ENCODE measurements around the gene FOXL2. TPM values are rescaled to one million over a fixed set of nuclear protein-coding genes. Genes with fewer than 3 reads are reported as not detected.

FOXL2 gene
- 2.5 and 6.4 TPM in 2 replicates for total RNA-seq (2011; cell fraction: chromatin; rRNA removed; ENCODE audit: low replicate concordance)
- total RNA-seq (2011; cell fraction: nucleolus; rRNA removed) = 10.9 and 11.2 TPM in 2 replicates
- 6.1 and 6.2 TPM in 2 replicates for total RNA-seq (2011; cell fraction: nucleoplasm; rRNA removed)
- total RNA-seq (2014; rRNA removed) (10.8 and 13.3 TPM in 2 replicates), total RNA-seq (2014; rRNA removed; fragmentation: Illumina TruSeq; extraction: Trizol) (2.1 and 2.4 TPM in 2 replicates), total RNA-seq (2015; rRNA removed; fragmentation: Illumina TruSeq; extraction: Trizol) (4.1 and 4.6 TPM in 2 replicates), total RNA-seq (2021) (21.4 and 22.1 TPM in 2 replicates), polyA plus RNA-seq (2011; rRNA removed) (3.1 and 4.0 TPM in 2 replicates), polyA plus RNA-seq (2014; fragmentation: Illumina TruSeq; extraction: Trizol) (3.2 and 5.5 TPM in 2 replicates), polyA plus RNA-seq (2014; fragmentation: Nextera tagmentation; extraction: Ambion mirVana) (under 1 TPM; 0.27 to 0.29 TPM), polyA plus RNA-seq (2014; rRNA removed) (12.6 and 14.3 TPM in 2 replicates), polyA minus RNA-seq (2011; rRNA and poly(A)+ RNA removed) (1.2 and 1.3 TPM in 2 replicates), Bru-seq, nascent RNA (percentile 80 among the genes with signal in this experiment), BruChase-seq, experiment 1, labeled RNA remaining after a 2-hour chase (percentile 78 among the genes with signal in this experiment), BruChase-seq, experiment 2, labeled RNA remaining after a 6-hour chase (percentile 80 among the genes with signal in this experiment)
- 4.2 and 18.5 TPM in 2 replicates for polyA plus RNA-seq (2011; cell fraction: cytosol; rRNA removed)
- 6.9 and 12.1 TPM in 2 replicates for polyA plus RNA-seq (2011; cell fraction: nucleus; rRNA removed)
- 8.2 and 9.7 TPM in 2 replicates for polyA plus RNA-seq (2012)
- 6.4 and 7.1 TPM in 2 replicates for polyA minus RNA-seq (2011; cell fraction: cytosol; rRNA and poly(A)+ RNA removed)
- 12.1 and 13.6 TPM in 2 replicates for polyA minus RNA-seq (2011; cell fraction: nucleus; rRNA and poly(A)+ RNA removed)
- long read RNA-seq, experiment 1, transcript FOXL2-201 (1 exons, 2,917 nt) = major isoform, 83 of 83 reads
- long read RNA-seq, experiment 1, partial matches to known transcripts = 0 of 83 reads
- long read RNA-seq, experiment 1, other reads (novel, unspliced or antisense) = 0 of 83 reads
- long read RNA-seq, experiment 2, transcript FOXL2-201 (1 exons, 2,917 nt) = major isoform, 19 of 19 reads
- long read RNA-seq, experiment 2, partial matches to known transcripts = 0 of 19 reads
- long read RNA-seq, experiment 2, other reads (novel, unspliced or antisense) = 0 of 19 reads
- long read RNA-seq, experiment 3, partial matches to known transcripts = 0 of 3 reads
- long read RNA-seq, experiment 3, other reads (novel, unspliced or antisense) = 0 of 3 reads

DNA sequence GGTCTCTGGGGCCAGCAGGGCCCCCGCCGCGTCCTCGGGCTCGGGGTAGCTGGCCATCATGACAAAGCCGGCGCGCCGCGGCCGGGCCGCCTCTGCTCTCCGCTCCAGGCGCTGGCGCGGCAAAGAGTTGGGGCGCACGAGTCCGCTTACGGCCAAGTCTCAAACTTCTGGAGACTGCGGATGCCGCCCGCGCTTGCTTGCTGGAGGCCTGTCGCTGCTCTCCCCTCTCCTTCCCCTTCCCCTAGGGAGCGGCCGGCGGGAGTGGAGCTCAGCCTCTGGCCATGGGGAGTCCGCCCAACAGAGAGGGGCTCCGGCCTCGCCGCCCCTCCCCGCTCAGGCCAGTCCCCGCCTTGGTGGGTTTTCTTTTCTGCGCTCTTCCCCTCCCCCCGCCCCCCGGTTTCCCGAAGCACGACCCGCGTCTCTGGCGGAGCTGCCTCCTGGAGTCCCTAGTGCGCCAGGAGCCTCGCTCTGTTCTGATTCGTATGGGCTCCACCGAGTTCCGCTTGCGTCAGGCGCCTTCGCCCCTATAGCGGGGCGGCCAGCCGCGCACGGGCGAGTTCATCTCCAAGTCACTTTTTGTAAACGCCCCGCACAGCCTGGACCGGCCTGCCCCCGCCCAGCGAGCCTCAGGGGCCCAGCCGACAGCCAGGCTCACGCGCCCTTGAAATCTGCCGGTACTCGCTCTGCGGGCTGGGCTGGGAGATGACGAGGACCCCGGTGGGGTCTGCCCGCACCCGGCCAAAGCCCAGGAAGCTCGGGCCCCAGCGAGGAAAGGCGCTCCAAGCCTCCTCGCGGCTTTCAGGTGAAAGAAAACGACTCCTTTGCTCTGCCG is at the start of gene FOXL2, which contains the start of gene FOXL2NB:
FOXL2 (minus strand) TSS at position 475 of the 832 bp plus-strand sequence; CDS start at position 60, 415 bp downstream.
FOXL2NB (plus strand) TSS at position 555 of the 832 bp plus-strand sequence; CDS start at position 703, 148 bp downstream.
- peak within 1 kb of the TSS; percentile 78 to 90 for H3K9ac ChIP-seq (ENCODE audit: insufficient read depth in 1 of 2, low read depth in 2 of 2, low read length in 2 of 2)
- peaks cover 18% of the 10 kb centered on the region; the same call in 2 of the 3 replicates for H3K36me3 ChIP-seq (ENCODE audit: control insufficient read depth, insufficient read depth, low read length)
- H3K79me2 ChIP-seq (ENCODE audit: control insufficient read depth, insufficient read depth, low read length) = peaks cover 62% of the 10 kb centered on the region
- ChIA-PET CTCF (ENCODE audit: low intra/inter-chr PET ratio) (interaction anchor here (0.6 to 1.4 kb wide), 4 partner anchors 11 to 382 kb away, joined by 3 to 4 read pairs (median 4); no protein-coding TSS in a partner anchor), POLR2A (interaction anchor here (0.5 to 1.5 kb wide), 9 partner anchors 11 to 597 kb away, joined by 3 to 7 read pairs (median 3); no protein-coding TSS in a partner anchor)
- no peaks in the 10 kb centered on the region for H3K27me3 ChIP-seq (ENCODE audit: control insufficient read depth in 2 of 2, insufficient read depth in 2 of 2, low read length in 2 of 2)
- TSS peak; percentile 42 for BruUV-seq (replicated peaks)
- 1% methylated on average over 60 of the region's 78 CpGs for WGBS (ENCODE audit: insufficient coverage, low coverage, missing lambda C conversion rate)
- H2AFZ ChIP-seq (ENCODE audit: low read depth, low read length) = peak within 1 kb of the TSS; percentile 94
- H4K20me1 ChIP-seq (replicated peaks; ENCODE audit: control insufficient read depth, insufficient read depth, low read length) = no peaks in the 10 kb centered on the region
- peak; percentile 83 for FAIRE-seq
- H3K4me3 ChIP-seq = peak within 1 kb of the TSS; percentile 62
- peak within 1 kb of the TSS; percentile 86 for H3K4me2 ChIP-seq (ENCODE audit: insufficient read depth, low read length)
- peak within 1 kb of the TSS; percentile 87 for H3K27ac ChIP-seq (ENCODE audit: extremely low read depth, low read depth, low read length)
- no peaks in the 10 kb centered on the region for H3K9me1 ChIP-seq (ENCODE audit: control insufficient read depth, insufficient read depth, low read length)
- H3K4me1 ChIP-seq (replicated peaks in 1 of 2; ENCODE audit: control insufficient read depth in 2 of 2, insufficient read depth in 2 of 2, low read length in 2 of 2) = peaks cover 16 to 50% of the 10 kb centered on the region in 2 experiments; a peak in 4 of 5 replicates
- H3K9me3 ChIP-seq (replicated peaks; ENCODE audit: control insufficient read depth, insufficient read depth, low read depth, low read length) = no peaks in the 10 kb centered on the region
- in situ Hi-C loops (cut with MboI) (loop anchor here (25.0 kb wide), 1 partner anchor 885 kb away; no protein-coding TSS in a partner anchor), intact Hi-C loops (cut with micrococcal nuclease) (loop anchor here (2.0 to 10.0 kb wide), 2 partner anchors 14 to 882 kb away; no protein-coding TSS in a partner anchor)
- DNase-seq (ENCODE audit: extremely low read depth in 1 of 4, low spot score in 3 of 4) = peak; percentile 79 to 95 (median 83)
- ATAC-seq = peak; percentile 79
- no peak for TF ChIP-seq ZNF140 (CRISPR knock-in tag; IDR thresholded peaks at IDR 0.05)
- TF ChIP-seq, protein P1, sequence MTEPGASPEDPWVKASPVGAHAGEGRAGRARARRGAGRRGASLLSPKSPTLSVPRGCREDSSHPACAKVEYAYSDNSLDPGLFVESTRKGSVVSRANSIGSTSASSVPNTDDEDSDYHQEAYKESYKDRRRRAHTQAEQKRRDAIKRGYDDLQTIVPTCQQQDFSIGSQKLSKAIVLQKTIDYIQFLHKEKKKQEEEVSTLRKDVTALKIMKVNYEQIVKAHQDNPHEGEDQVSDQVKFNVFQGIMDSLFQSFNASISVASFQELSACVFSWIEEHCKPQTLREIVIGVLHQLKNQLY (CRISPR knock-in tag; conservative IDR thresholded peaks at IDR 0.05) = no peak
- TF ChIP-seq POLR2G (IDR thresholded peaks at IDR 0.05; ENCODE audit: low read depth, low read length) = peak; percentile 91
- TF ChIP-seq E2F3 (CRISPR knock-in tag; IDR thresholded peaks at IDR 0.05) = no peak
- TF ChIP-seq ZNF224 (CRISPR knock-in tag; IDR thresholded peaks at IDR 0.05) = no peak
- TF ChIP-seq, protein P2, sequence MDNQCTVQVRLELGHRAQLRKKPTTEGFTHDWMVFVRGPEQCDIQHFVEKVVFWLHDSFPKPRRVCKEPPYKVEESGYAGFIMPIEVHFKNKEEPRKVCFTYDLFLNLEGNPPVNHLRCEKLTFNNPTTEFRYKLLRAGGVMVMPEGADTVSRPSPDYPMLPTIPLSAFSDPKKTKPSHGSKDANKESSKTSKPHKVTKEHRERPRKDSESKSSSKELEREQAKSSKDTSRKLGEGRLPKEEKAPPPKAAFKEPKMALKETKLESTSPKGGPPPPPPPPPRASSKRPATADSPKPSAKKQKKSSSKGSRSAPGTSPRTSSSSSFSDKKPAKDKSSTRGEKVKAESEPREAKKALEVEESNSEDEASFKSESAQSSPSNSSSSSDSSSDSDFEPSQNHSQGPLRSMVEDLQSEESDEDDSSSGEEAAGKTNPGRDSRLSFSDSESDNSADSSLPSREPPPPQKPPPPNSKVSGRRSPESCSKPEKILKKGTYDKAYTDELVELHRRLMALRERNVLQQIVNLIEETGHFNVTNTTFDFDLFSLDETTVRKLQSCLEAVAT (IDR thresholded peaks at IDR 0.05) = no peak
- TF ChIP-seq ZNF764 (CRISPR knock-in tag; IDR thresholded peaks at IDR 0.05; ENCODE audit: low read depth) = no peak
- TF ChIP-seq CTBP1 (IDR thresholded peaks at IDR 0.05; ENCODE audit: borderline replicate concordance) = peak; percentile 53
- TF ChIP-seq MTA2 (IDR thresholded peaks at IDR 0.05; ENCODE audit: low read depth) = no peak
- peak; percentile 60; the same call in 1 of the 2 replicates for TF ChIP-seq EP400 (IDR thresholded peaks at IDR 0.05)
- TF ChIP-seq NRF1 (conservative IDR thresholded peaks at IDR 0.05 in 1 of 2, IDR thresholded peaks at IDR 0.05 in 1 of 2) = peak; percentile 78 to 81
- peak; percentile 70; the same call in 1 of the 2 replicates for TF ChIP-seq CEBPG (CRISPR knock-in tag; IDR thresholded peaks at IDR 0.05)
- no peak for TF ChIP-seq CEBPG (tag; conservative IDR thresholded peaks at IDR 0.05 in 1 of 2, IDR thresholded peaks at IDR 0.05 in 1 of 2)
- peak; percentile 79 for TF ChIP-seq SUPT5H (IDR thresholded peaks at IDR 0.05)
- no peak for TF ChIP-seq ZNF785 (CRISPR knock-in tag; IDR thresholded peaks at IDR 0.05)
